IPS DF 4.7 (cell line): ENCODE results near the gene TNK1.

Source experiments
- DNase-seq: peaks from one replicate; pipeline ENCODE4 v3.0.0-alpha.2; 2013; ENCODE audit warnings: low spot score; ENCODE audit errors: extremely low read depth

Gene TNK1

GRCh38 chr17:7389924-7390910 is 9.3 kb downstream of the TNK1 start:
- no peak for DNase-seq

- no peak for DNase-seq
These were observed 10.4 kb downstream of the TNK1 start for GRCh38 chr17:7391307-7391706.

- DNase-seq, result no peak
These were observed 12.1 kb downstream of the TNK1 start for GRCh38 chr17:7392696-7393612.

GRCh38 chr17:7393613-7394451 is 12.9 kb downstream of the TNK1 start:
- DNase-seq, result no peak

- DNase-seq, result no peak
These were observed 13.7 kb downstream of the TNK1 start, which contains the start of gene PLSCR3 for GRCh38 chr17:7394452-7395191. Gene PLSCR3, minus strand, starts transcription at chr17:7394525. Its CDS starts 415 bp downstream, at chr17:7394110.

GRCh38 chr17:7396147-7396546 is 15.3 kb downstream of the TNK1 start:
- no peak for DNase-seq

GRCh38 chr17:7398612-7399011 is 17.7 kb downstream of the TNK1 start:
- no peak for DNase-seq

GRCh38 chr17:7403043-7403726 is 22.3 kb downstream of the TNK1 start:
- no peak for DNase-seq

GRCh38 chr17:7403727-7403976 is 22.8 kb downstream of the TNK1 start:
- no peak for DNase-seq

GRCh38 chr17:7403977-7404736 is 23.3 kb downstream of the TNK1 start, which contains the start of gene TMEM256:
Gene TMEM256, minus strand, starts transcription at chr17:7404097. Its CDS starts 13 bp downstream, at chr17:7404084.
- peak; percentile 97 for DNase-seq

GRCh38 chr17:7404737-7405349 is 24.0 kb downstream of the TNK1 start:
- DNase-seq, result no peak

GRCh38 chr17:7405350-7406234 is 24.7 kb downstream of the TNK1 start:
- no peak for DNase-seq

GRCh38 chr17:7406235-7406825 is 25.4 kb downstream of the TNK1 start:
- DNase-seq, result no peak

- DNase-seq, result no peak
These were observed 26.2 kb downstream of the TNK1 start for GRCh38 chr17:7407082-7407481.

- DNase-seq, result no peak
These were observed 26.8 kb downstream of the TNK1 start, which contains the start of gene NLGN2 for GRCh38 chr17:7407485-7408251. Gene NLGN2, plus strand, starts transcription at chr17:7407845. Its CDS starts 411 bp downstream, at chr17:7408256.

GRCh38 chr17:7408252-7408727 is 27.4 kb downstream of the TNK1 start:
- no peak for DNase-seq
